M059J (cell line): ENCODE data around the gene ARMC2. TPM values are rescaled to one million over a fixed set of nuclear protein-coding genes. Genes with fewer than 3 reads are reported as not detected.
"Not testable (repeated sequence)": the region's sequence is repeated elsewhere in the genome, so short reads cannot be mapped to it uniquely, and the experiment has no call there.

Experiments used
- DNase-seq: peaks from one replicate; pipeline ENCODE4 v3.0.0-alpha.2; 2012; ENCODE audit warnings: low read depth
- total RNA-seq: library from RNA; depleted of rRNA; stranded (reverse); fragments of >200 nt; shearing (Covaris generic); gene quantifications from 2 replicates; pipeline ENCODE4 v1.2.3, GENCODE V29; 2014; rRNA removed

Gene ARMC2, protein sequence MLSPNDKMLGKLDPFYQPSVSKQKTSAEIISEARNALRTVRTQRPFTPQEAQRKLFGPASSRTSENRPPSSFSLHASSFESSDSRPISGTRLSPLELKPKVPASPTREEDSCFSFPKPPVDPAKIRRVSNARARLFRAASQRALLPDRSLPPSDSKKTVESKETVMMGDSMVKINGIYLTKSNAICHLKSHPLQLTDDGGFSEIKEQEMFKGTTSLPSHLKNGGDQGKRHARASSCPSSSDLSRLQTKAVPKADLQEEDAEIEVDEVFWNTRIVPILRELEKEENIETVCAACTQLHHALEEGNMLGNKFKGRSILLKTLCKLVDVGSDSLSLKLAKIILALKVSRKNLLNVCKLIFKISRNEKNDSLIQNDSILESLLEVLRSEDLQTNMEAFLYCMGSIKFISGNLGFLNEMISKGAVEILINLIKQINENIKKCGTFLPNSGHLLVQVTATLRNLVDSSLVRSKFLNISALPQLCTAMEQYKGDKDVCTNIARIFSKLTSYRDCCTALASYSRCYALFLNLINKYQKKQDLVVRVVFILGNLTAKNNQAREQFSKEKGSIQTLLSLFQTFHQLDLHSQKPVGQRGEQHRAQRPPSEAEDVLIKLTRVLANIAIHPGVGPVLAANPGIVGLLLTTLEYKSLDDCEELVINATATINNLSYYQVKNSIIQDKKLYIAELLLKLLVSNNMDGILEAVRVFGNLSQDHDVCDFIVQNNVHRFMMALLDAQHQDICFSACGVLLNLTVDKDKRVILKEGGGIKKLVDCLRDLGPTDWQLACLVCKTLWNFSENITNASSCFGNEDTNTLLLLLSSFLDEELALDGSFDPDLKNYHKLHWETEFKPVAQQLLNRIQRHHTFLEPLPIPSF
- total RNA-seq = 1.7 and 2.5 TPM in 2 replicates

DNA sequence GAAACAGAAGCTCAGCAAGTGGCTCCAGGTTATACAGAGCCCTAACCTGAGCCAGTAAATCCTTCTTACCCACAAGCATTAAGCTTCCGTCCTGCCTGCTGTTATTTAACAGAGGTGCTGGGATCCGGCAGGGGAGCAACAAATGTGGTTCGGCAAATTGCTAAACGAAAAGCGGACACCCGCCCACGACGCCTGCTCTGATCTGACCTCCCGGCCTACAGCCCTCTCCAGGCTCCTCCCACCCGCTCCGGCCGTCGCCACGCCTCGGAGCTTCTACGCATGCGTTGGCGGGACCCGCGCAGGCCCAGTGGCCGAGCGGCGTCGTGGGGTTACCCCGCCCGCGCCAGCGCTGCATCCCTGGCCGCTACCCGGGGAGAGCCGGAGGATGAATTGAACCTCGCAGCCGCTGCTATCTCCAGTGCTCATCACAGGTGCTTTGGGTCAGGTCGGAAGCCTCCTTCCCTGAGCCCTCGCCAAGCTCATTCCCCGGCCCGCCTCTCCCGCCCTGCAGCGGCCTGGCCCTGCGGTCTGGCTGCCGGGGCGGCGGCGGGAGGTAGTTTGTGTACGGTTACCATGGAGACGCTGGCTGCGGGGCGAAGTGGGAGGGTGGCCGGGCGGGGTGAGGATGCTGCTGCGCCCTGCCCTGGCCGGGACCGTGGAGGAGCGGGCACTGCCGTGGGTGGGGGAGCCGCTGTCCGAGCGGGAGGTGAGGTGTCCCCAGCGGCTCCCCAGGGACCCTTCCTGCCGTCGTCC, at the start of gene ARMC2:
TSS of gene ARMC2 (plus strand) at position 307 of the 753 bp plus-strand sequence. CDS start 5,846 bp downstream, outside the sequence.
- DNase-seq = peak; percentile 89

DNA sequence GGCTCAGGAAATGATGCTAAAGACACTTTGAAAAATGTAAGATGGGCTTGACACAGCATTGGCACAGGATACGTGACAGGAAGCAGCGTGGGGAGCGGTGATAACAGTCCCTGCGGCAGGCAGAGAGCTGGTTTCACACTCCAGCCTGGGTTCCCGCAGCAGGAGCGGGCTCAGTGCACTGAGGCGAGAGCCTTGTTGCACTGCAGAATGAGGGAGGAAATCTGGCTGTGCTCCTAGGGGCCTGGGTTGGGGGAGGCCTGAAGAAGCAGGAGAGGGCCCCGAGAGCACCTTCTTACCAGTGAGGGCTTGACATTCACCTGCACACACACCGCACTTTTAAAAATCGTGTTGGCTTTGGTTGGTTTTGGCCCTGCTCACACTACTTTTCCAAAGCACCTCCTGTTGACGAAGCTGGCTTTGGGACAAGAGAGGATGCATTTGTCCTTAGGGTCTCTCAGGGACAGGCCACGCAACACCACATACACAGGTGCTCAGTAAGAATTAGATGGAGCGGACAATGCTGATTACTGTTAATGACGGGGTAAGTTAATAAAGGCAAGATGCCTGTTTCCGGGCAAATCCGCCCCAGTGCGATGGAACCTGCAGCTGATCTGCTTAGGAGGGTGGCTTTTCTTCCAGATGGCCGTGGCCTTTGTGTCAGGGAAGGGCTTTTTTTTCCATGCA, 49.4 kb upstream of the ARMC2 start:
- DNase-seq = no peak

DNA sequence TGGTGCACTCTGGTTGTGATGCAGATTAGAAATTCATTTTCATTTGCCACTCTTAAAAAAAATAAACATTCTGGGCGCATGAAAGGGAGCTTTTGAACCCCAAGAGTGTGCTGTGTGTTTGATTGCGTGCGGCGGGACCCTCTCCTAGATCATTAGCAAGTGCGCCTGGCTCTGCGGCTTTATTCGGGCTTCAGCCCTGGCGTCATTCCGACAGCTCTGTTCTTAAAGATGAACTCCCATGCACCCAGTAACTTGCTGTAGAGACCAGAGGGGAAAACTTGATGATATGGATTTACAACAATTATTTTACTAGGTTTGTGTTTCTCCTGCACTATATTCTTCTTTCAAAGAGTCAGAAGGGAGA, 48.9 kb upstream of the ARMC2 start:
- DNase-seq = no peak

DNA sequence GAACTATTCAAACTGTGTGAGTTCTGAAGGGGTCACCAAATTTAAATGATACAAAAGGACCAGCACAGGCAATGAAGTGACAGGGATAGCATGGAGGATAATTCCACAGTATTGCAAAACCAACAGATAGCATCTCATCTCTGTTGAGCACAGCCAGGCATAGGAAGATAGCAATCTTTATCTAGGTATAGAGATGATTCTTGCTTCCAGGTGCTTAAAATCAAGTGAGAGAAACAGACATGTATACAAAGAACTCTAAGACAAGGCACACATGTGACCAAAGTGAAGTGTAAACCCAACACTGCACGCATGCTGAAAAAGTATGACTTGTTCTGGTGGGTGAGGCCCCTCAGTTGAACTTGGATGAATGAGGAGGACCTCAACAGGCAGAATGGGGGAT, 48.4 kb upstream of the ARMC2 start:
- no peak for DNase-seq

DNA sequence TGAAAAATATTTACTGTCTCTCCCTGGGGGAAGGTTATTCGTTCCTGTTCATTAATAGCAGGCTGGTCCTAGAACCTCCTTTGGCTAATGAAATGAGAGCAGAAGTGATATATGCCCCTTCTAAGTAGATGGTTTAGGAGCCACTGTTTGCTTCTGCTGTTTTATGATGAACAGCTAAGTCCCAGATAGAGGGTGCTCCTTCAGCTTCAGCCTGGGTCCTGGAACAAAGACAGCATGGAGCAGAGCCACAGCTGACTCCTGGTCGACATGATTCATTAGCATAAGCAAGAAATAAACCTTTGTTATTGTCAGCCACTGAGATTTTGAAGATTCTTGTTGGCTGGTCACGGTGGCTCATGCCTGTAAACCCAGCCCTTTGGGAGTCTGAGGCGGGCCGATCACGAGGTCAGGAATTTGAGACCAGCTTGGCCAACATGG, 47.8 kb upstream of the ARMC2 start:
- peak; percentile 37 for DNase-seq

DNA sequence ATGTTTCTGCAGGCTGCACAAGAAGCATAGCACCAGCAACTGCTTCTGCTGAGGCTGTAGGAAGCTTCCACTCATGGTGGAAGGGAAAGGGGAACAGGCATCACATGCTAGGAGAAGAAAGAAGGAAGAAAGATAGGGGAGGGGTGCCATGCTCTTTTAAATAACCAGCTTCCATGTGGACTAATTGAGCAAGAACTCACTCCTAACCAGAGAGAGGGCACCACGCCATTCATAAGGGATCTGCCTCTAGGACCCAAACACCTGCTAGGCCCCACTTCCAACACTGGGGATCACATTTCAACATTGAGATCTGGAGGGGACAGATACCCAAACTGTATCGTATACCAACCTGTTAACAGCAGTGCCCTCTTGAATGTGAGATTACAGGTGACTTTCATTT, 46.9 kb upstream of the ARMC2 start:
- DNase-seq = no peak

DNA sequence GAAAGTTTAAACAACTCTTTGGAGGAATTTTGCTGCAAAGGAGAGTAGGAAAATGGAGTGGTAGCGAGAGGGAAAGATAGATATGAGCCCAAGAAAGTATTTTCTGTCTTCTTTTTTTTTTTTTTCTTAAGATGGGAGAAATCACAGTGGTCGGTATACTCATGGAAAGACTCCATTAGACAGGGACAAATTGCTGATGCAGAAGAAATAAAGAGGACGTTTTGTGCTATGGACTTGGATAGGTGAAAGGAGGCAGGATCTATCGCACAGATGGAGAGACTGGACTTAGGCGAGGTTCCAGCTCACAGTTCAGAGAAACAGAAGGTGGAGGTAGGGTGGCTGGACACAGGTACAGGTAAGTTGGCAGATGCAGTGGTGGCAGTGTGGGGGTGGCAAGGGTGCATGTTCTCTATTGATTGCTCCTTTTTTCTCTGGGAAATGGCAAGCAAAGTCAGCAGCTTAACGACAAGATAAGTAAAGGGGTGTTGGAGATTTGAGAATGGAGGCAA, 44.2 kb upstream of the ARMC2 start:
- no peak for DNase-seq

DNA sequence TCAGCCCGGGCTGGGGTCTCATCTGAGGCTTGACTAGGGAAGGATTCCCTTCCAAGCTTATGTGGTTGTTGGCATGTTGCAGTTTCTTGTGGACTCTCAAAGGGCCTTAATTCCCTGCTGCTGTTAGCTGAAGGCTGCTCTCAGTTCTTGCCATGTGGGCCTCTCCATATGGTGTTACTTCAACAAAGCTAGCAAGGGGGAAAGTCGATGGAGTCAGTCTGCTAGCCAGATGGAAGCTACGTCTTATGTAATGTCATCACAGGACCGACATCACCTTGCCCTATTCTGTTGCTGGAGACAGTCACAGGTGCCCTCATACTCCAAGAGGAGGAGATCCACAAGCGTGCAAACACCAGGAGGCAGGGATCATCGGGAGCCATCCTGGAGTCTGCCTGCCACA, 43.3 kb upstream of the ARMC2 start:
- no peak for DNase-seq

DNA sequence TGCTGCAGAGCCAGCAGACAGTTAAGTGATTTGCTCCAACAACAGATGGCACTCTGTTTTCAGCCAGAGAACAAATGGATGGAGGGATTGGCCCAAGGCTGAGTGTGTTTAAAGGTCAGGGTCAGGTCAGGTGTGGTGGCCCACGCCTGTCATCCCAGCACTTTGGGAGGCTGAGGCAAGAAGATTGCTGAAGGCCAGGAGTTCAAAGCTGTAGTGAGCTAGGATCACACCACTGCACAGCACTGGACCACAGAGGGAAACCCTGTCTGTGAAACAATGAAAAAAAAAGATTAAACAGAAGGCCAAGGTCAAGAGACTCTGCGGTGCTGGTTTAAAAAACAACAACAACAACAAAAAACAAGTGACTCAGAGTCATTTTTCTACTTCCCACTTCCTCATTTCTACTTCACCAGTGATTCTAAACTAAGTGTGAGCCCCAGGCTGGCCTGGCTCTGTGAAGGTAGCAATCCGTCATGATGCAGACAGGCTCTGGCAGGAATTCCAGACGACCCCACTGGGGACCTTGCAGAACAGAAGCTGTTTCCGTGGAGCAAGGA, 42.5 kb upstream of the ARMC2 start:
- no peak for DNase-seq

DNA sequence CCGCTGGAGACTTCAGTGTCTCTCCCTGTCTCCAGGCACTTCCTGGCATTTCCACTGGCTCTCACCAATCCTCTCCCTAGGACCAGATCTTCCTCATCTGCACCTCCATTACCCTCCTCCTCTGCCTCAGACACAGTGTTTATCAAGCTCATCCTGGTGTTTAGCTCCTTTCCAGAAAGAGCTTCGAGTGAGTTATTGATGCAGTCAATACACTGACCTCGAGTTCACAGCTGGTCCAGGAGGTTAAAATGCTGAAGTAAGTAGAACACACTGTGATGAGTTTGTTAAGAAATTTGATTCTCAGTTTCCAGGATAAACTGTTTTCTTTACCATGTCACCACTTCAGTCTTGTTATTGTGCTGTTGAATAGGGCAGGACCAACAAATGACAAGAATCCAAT, 42.1 kb upstream of the ARMC2 start:
- no peak for DNase-seq

DNA sequence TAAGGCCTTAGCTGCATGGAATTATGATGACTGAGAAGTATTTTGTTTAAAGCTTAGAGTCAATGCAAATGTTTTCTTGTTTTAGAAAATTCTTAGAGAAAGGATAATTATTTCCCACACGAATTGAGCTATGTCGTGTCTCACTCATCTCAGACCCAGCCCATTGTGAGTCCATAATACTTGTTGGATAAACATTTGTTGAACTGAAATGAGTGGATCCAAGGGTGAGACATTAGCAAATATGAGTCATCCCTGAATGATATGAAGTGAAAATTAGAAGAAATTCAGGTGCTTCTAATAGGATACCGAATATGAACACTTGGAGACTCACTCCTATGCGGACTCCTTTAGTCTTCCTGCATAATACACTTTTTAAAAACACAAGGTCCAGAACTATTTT, 41.6 kb upstream of the ARMC2 start:
- no peak for DNase-seq

DNA sequence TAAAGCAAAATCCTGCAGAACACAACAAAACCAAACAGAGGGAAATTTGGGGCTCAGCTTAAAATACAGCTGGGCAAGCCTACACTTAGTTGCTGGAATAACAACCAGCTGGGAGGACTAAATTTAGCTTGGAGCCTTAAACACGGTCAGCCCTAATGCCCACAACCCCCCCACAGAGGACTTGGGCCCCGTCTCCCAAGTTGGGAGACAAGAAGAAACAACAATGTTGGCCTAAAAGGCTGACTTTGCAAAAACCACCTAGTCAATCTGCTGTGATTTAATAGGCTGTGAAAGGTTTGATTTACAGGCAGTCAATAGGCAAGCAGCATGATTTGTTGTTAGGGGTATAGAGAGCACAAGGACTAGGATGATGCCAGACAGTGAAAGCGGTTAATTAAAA, 40.3 kb upstream of the ARMC2 start:
- DNase-seq = no peak

DNA sequence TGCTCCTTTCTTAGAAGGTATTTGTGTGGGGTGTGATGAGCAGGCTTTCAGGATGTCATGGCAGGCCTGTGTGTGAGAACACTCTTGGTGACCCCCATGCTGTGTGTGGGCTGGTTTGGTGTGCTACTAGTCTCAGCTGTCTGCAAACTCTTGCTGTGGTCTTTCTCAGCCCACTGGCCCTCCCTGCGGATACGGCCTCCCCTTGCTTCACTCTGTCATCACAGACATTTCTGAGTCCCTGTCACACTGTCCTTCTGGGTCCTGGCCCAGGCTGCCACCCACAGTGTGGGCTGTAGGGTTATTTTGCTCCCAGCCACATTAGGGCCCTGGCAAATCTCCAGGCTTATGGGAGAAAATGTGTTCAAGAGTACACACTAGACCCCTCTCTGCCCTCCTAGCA, 39.0 kb upstream of the ARMC2 start:
- DNase-seq = no peak

DNA sequence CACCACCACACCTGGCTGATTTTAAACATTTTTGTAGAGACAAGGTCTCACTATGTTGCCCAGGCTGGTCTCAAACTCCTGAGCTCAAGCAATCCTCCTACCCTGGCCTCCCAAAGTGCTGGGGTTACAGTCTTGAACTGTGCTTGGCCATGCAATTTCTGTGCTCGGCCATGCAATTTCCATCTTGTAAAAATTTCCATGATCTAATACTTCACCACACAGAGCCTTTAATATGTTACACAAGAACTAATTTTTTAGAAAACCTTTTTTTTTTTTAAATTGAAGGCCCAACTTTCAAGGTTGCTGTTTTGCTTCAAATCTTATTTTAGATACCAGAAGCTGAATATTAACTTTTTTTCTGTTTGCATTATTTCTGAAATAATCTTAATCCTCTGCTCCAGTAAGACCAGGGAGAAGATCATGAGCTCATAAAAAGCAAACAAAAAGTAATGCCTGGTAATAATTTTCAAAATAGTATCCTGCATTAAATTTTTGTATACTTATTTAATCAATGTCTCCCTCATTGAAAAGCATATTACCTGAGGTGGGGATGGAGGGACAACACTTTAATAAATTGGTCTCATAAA, 38.1 kb upstream of the ARMC2 start:
- no peak for DNase-seq

DNA sequence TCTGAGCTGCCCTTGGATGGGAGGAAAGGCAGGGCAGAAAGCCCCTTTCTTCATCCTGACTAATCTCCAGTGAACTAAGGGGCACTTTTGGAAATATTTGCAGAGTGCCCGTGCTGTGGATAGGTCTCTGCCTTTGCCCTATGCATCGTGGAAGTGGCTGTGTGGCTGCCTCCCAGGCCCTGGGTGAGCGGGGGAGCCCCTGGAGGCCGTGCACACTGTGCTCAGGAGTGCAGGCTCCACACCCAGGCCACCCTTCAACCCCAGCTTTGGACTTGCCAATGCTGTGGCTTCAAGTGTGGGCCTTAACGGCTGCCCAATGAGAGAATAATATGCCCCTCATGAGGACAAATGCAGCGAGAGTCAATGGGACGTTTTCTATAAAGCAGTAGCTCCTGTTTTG, 36.7 kb upstream of the ARMC2 start:
- no peak for DNase-seq

DNA sequence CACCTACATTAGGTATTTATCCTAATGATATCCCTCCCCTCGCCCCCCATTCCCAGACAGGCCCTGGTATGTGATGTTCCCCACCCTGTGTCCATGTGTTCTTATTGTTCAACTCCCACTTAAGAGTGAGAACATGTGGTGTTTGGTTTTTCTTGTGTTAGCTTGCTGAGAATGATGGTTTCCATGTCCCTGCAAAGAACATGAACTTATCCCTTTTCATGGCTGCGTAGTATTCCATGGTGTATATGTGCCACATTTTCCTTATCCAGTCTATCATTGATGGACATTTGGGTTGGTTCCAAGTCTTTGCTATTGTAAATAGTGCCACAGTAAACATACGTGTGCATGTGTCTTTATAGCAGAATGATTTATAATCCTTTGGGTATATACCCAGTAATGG, 35.0 kb upstream of the ARMC2 start:
- not testable (repeated sequence) for DNase-seq

DNA sequence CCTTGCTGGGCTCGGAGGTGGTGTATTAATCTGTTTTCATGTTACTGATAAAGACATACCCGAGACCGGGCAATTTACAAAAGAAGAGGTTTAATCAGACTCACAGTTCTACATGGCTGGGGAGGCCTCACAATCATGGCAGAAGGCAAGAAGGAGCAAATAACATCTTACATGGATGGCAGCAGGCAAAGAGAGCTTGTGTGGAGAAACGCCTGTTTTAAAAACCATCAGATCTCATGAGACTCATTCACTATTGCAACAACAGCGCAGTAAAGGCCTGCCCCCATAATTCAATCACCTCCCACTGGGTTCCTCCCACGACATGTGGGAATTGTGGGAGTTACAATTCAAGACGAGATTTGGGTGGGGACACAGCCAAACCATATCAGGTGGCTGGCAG, 30.9 kb upstream of the ARMC2 start:
- DNase-seq = not testable (repeated sequence)

DNA sequence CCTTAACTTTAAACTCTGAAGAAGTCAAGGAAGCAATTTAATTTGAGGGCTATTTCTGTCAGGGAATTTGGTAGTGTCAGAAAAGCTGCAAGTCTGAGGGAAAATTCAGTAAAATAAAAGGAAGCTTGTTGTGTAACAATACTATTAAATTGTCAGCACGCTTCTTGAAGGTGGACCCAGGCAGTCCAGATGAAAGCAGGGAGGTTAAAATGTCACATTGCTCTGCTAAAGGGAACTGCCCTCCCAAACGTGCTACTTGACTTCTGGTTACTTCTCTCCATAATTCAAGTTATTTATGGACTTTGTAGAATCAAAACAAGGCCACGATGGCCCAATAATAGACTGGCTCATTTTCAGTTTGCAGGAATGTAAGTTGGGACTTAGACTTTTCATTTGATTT, 28.2 kb upstream of the ARMC2 start:
- no peak for DNase-seq

DNA sequence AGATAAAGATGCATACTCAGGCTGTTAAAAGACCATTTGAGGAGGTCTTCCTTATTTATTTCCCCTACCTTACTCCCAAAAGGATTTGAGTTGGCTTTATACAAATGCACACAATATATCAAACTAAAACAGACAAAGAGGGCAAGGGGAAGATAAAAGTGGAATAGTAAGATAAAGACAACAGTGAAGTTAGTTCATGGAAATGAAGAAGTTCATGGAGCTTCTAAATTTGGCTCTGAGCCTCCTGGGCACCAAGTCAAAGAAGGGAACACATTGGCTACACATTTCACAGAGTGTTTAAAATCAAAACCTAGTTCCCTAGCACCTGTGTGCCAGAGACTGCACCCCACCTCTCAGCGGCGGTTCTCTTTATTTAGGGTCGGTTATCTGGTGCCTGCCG, 25.8 kb upstream of the ARMC2 start:
- no peak for DNase-seq

DNA sequence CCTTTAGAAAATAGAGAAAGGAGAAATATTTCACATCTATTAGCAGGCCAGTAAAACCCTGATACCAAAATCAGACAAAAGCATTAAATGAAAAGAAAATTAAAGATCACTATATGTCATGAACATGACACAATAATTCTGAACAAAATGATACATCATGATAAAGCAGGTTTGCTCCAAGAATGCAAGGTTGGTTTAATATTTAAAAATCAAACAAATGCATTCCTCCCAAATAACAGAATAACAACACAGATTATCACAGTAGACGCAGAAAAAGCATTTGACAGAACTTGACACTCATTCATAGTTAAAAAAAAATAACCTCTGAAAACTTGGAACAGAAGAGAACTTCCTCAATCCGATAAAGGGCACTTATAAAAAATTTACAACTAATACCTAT, 22.9 kb upstream of the ARMC2 start:
- DNase-seq = no peak

DNA sequence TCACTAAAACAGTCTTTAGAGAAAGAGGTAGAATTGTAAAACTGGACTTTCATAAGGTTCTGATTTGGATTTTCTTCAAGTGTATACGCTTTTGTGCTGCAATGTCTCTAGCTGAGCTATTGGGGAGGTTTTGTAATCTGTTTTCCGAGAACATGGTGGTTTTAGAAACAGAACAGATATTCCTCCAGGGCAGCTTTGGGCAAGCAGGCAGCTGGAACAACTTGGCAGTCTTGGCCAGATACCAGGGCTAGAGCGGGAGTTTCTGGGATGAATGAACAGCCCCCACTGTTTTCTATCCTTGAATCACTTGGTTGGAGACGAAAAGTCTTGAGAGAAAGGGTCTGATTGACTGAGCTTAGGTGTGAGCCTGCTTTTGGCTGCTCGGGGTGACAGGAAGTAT, 17.1 kb upstream of the ARMC2 start:
- peak; percentile 41 for DNase-seq
